ENCODE results near the gene COL6A1. TPM values are rescaled to one million over a fixed set of nuclear protein-coding genes. Genes with fewer than 3 reads are reported as not detected.

COL6A1 gene
- total RNA-seq, 1 donor from 2014 or later = 12.9 TPM

DNA sequence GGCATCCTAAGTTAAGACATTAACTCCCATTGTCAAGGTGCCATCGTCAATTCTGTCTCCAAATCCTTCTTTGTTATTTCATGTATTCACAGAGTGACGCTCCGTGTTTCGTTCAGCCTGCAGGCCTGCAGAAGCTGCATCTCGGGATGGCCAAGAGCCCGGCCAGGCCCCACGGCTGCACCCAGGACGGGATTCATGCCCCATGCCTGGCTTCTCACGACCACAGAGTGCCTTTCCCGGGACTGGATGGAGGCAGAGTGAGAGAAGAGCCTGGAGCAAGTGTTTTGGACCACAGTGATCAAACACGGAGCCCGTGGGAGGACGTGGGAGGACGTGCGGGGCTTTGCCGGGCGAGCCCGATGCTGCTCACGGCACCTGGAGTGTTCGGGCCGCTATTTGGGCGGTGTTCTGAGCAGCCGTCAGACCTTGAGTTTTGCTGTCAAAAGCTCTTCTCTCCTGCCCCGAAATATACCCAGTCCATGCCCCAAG is 56.8 kb downstream of the COL6A1 start:
- DNase-seq (ENCODE audit: low read depth) (no peak), FAIRE-seq (no peak)
- TF ChIP-seq, protein P1, sequence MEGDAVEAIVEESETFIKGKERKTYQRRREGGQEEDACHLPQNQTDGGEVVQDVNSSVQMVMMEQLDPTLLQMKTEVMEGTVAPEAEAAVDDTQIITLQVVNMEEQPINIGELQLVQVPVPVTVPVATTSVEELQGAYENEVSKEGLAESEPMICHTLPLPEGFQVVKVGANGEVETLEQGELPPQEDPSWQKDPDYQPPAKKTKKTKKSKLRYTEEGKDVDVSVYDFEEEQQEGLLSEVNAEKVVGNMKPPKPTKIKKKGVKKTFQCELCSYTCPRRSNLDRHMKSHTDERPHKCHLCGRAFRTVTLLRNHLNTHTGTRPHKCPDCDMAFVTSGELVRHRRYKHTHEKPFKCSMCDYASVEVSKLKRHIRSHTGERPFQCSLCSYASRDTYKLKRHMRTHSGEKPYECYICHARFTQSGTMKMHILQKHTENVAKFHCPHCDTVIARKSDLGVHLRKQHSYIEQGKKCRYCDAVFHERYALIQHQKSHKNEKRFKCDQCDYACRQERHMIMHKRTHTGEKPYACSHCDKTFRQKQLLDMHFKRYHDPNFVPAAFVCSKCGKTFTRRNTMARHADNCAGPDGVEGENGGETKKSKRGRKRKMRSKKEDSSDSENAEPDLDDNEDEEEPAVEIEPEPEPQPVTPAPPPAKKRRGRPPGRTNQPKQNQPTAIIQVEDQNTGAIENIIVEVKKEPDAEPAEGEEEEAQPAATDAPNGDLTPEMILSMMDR (IDR thresholded peaks at IDR 0.05; ENCODE audit: insufficient read depth, low read length, severe bottlenecking) = no peak
- no peaks in the 10 kb centered on the region for H3K36me3 ChIP-seq (ENCODE audit: control insufficient read depth, insufficient read depth, low read length)
- H3K4me3 ChIP-seq (ENCODE audit: low read depth, low read length) = no peak overlapping the region
- no peaks in the 10 kb centered on the region for H3K27me3 ChIP-seq (ENCODE audit: control insufficient read depth, insufficient read depth, low read length)

DNA sequence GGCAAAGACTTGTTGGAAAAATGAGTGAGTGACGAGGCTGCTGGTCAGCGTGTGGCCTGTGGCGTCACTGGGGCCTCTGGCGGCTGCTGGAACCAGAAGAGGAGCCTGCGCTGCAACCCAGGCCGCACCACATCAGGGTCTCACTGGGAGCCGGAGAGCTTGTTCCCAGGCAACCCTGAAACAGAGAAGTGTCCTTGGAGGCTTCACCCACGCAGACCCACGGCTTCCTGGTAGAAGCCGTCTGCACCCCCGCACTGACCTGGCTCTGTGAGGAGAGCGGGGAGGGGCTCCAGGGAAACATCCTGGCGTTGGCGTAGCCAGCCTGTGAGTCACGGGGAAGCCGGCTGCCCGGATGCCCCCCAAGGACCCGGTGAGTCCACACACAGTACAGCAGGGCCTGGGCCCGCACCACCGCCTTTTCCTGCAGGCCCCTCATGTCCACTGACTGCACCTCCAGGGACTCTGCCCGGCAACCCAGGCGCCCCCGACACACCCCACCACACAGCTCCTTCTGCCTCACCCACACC is 57.4 kb downstream of the COL6A1 start:
- FAIRE-seq (no peak), DNase-seq (ENCODE audit: low read depth) (no peak)
- H3K4me3 ChIP-seq (ENCODE audit: low read depth, low read length) = no peak overlapping the region
- no peaks in the 10 kb centered on the region for H3K27me3 ChIP-seq (ENCODE audit: control insufficient read depth, insufficient read depth, low read length)
- H3K36me3 ChIP-seq (ENCODE audit: control insufficient read depth, insufficient read depth, low read length) = no peaks in the 10 kb centered on the region
- TF ChIP-seq, protein P1 (IDR thresholded peaks at IDR 0.05; ENCODE audit: insufficient read depth, low read length, severe bottlenecking) = no peak

DNA sequence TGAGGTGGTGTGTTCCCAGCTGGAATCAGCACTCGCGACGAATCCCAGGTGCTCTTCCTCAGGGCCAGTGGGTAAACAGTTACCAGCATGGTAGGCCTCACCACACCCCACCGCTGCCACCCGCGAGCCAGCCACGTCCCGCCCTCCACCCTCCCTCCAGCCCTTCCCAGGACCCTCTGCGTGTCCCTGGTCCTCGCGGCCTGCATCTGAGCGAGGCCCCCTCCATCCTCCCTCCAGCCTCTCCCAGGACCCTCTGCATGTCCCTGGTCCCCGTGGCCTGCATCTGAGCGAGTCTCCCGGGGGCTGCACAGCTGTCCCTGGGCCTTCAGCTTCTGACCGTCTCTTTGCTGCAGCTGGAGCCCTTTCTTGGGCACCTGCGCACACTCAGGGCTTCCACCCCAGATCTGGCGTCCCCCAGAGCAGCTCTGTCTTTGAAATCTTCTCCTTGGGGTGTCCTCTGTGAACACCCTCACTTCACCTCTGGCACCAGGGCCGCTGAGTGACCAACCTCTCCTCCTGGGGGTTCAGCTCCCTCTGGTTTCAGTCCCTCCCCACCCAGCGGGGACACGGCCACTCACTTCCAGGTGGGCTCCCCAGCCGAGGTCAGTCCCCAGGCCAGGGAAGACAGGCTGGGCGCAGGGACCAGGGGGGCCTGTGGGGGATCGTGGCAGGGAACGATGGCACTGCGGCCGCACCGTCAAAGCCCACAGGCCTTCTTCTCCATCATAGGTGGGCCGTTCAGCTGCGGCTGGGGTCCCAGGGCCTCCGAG is 58.5 kb downstream of the COL6A1 start:
- Histone ChIP-seq H3K36me3 (ENCODE audit: control insufficient read depth, insufficient read depth, low read length) (no peaks in the 10 kb centered on the region), H3K27me3 (ENCODE audit: control insufficient read depth, insufficient read depth, low read length) (no peaks in the 10 kb centered on the region), H3K4me3 (ENCODE audit: low read depth, low read length) (no peak overlapping the region)
- no peak for DNase-seq (ENCODE audit: low read depth)
- no peak for FAIRE-seq
- TF ChIP-seq, protein P1 (IDR thresholded peaks at IDR 0.05; ENCODE audit: insufficient read depth, low read length, severe bottlenecking) = no peak

DNA sequence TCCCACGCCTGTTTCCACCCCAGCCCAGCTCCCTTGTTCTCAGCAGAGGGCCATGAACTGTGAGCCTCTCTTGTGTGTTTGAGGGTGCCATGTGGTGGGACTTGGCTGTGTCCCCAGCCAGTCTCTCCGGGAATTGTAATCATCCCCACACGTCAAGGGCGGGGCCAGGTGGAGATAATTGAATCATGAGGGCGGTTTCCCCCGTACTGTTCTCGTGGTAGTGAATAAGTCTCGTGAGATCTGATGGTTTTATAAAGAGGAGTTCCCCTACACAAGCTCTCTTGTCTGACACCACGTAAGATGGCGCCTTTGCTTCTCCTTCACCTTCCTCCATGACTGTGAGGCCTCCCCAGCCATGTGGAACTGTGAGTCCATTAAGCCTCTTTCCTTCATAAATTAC is 59.1 kb downstream of the COL6A1 start:
- H3K4me3 ChIP-seq (ENCODE audit: low read depth, low read length) = no peak overlapping the region
- DNase-seq (ENCODE audit: low read depth) = no peak
- H3K27me3 ChIP-seq (ENCODE audit: control insufficient read depth, insufficient read depth, low read length) = no peaks in the 10 kb centered on the region
- no peaks in the 10 kb centered on the region for H3K36me3 ChIP-seq (ENCODE audit: control insufficient read depth, insufficient read depth, low read length)
- TF ChIP-seq, protein P1 (IDR thresholded peaks at IDR 0.05; ENCODE audit: insufficient read depth, low read length, severe bottlenecking) = no peak
- FAIRE-seq = peak; percentile 36

DNA sequence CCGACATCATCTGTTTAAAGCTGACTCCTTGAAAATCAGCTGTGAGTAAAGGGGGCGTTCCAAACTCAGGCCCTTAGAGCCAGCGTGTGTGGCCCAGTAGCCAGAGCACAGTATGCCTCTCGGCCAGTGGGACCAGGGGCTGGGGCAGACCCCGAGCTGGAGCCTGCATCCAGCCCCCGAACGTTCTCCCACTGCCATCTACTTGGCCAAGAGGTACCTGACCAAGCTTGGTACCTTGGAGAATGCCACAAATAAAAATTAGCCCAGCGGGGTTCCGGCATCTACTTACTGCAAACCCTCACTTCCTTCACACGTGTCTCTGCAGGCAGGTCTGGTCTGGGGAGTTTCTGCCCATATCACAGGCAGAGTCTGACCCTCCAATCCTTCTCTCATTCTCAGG is 59.6 kb downstream of the COL6A1 start:
- Histone ChIP-seq H3K4me3 (ENCODE audit: low read depth, low read length) (no peak overlapping the region), H3K36me3 (ENCODE audit: control insufficient read depth, insufficient read depth, low read length) (no peaks in the 10 kb centered on the region), H3K27me3 (ENCODE audit: control insufficient read depth, insufficient read depth, low read length) (no peaks in the 10 kb centered on the region)
- DNase-seq (ENCODE audit: low read depth) = no peak
- TF ChIP-seq, protein P1 (IDR thresholded peaks at IDR 0.05; ENCODE audit: insufficient read depth, low read length, severe bottlenecking) = no peak
- no peak for FAIRE-seq

Data from bronchial epithelial cell (primary cell).